Testis (tissue), 3 donors: Measurements from ENCODE around the gene ARF3. TPM values are rescaled to one million over a fixed set of nuclear protein-coding genes. Genes with fewer than 3 reads are reported as not detected.

ENCODE experiments used
- DNase-seq: peaks from one replicate; pipeline ENCODE4 v3.0.0-alpha.2; 2019
- H3K27ac ChIP-seq, 2 donors: fragments of 200-600 bp; sonication (generic); one replicate each; pipeline ENCODE4 v1.5.1; 2019
- H3K27me3 ChIP-seq: fragments of 200-600 bp; sonication (generic); one replicate; pipeline ENCODE4 v1.5.1; 2019
- H3K36me3 ChIP-seq: fragments of 200-600 bp; sonication (generic); one replicate; pipeline ENCODE4 v1.5.1; 2017; ENCODE audit warnings: low read depth; ENCODE audit errors: missing control alignments
- H3K4me1 ChIP-seq: fragments of 200-600 bp; sonication (generic); one replicate; pipeline ENCODE4 v1.5.1; 2019
- H3K4me3 ChIP-seq, 2 donors: fragments of 200-600 bp; sonication (generic); one replicate each; pipeline ENCODE4 v1.5.1; 2017 to 2019
- H3K9me3 ChIP-seq: fragments of 200-600 bp; sonication (generic); one replicate; pipeline ENCODE4 v1.5.1; 2017
- CTCF ChIP-seq, 3 experiments: fragments of 450-650 bp in 2 of 3; fragments of 200-600 bp in 1 of 3; sonication (generic) in 1 of 3; IDR thresholded peaks; one replicate each; pipeline ENCODE4 v1.5.1; 2016 to 2019; ENCODE audit warnings: antibody characterized with exemption in 3 of 3, mild to moderate bottlenecking in 2 of 3, moderate library complexity in 1 of 3
- POLR2A ChIP-seq: fragments of 450-650 bp; IDR thresholded peaks from one replicate; pipeline ENCODE4 v1.6.1; 2017; ENCODE audit warnings: antibody characterized with exemption, mild to moderate bottlenecking, moderate library complexity
- WGBS, 2 donors: methylation state at CpG; one replicate each; pipeline ENCODE4 v1.1.5; 2018; 5-methylcytosine and 5-hydroxymethylcytosine counted together
- intact Hi-C: fragments of 100-400 bp; cut with DNase I; formaldehyde crosslinking; loops from one replicate; pipeline ENCODE4 v1.15.1; 2023; ENCODE audit warnings: low total_unique reads
- polyA plus RNA-seq: library from polyadenylated mRNA; stranded (reverse); fragments of 350-450 nt; fragmentation: Illumina TruSeq; extraction: RNeasy Lipid Tissue Mini Kit (QIAGEN cat#74804); gene quantifications from one replicate; pipeline ENCODE4 v1.2.3, GENCODE V29; 2014; ENCODE audit warnings: low read depth, low replicate concordance; ENCODE audit not compliant: insufficient read depth
- total RNA-seq, 2 donors: library from RNA; depleted of rRNA; stranded (reverse); fragments of >200 nt; gene quantifications; one replicate each; pipeline ENCODE4 v1.2.3, GENCODE V29; 2016

The ARF3 gene
- total and polyA plus RNA-seq, 3 donors from 2014 or later, result 78.3 to 134 (median 92.9) TPM

GRCh38 chr12:48981757-48982157 is 24.5 kb upstream of the ARF3 start:
- Histone ChIP-seq H3K4me3 (peak overlapping the region in 1 of 2 donors; percentile 30), H3K27ac (no peak overlapping the region), H3K9me3 (no peaks in the 10 kb centered on the region), H3K4me1 (peaks cover 27% of the 10 kb centered on the region), H3K36me3 (no peaks in the 10 kb centered on the region), H3K27me3 (no peaks in the 10 kb centered on the region)
- TF ChIP-seq POLR2A (no peak), CTCF (IDR thresholded peaks at IDR 0.05) (no peak)
- 6 to 9% methylated on average over 13 of the region's 13 CpGs for WGBS, 2 donors
- no peak for DNase-seq
- intact Hi-C loops, result no loop called here

- no peak for TF ChIP-seq CTCF (IDR thresholded peaks at IDR 0.05)
- TF ChIP-seq POLR2A, result no peak
- Histone ChIP-seq H3K4me1 (peaks cover 27% of the 10 kb centered on the region), H3K36me3 (no peaks in the 10 kb centered on the region), H3K27ac (no peak overlapping the region), H3K4me3 (peak overlapping the region; percentile 15 to 30), H3K27me3 (no peaks in the 10 kb centered on the region), H3K9me3 (no peaks in the 10 kb centered on the region)
- intact Hi-C loops, result no loop called here
- WGBS, 2 donors, result 0 to 4% methylated on average over 44 to 91 of the region's 91 CpGs
- DNase-seq, result no peak
Measured at GRCh38 chr12:48980953-48981756, 23.9 kb upstream of the ARF3 start.

- no peak for DNase-seq
- Histone ChIP-seq H3K4me3 (peak overlapping the region; percentile 15 to 30), H3K27me3 (no peaks in the 10 kb centered on the region), H3K36me3 (no peaks in the 10 kb centered on the region), H3K9me3 (no peaks in the 10 kb centered on the region), H3K4me1 (peaks cover 27% of the 10 kb centered on the region), H3K27ac (no peak overlapping the region)
- TF ChIP-seq CTCF (IDR thresholded peaks at IDR 0.05) (no peak), POLR2A (no peak)
- 2 to 4% methylated on average over 16 to 45 of the region's 46 CpGs for WGBS, 2 donors
- intact Hi-C loops, result no loop called here
Measured at GRCh38 chr12:48980389-48980952, 23.2 kb upstream of the ARF3 start.

GRCh38 chr12:48979602-48980388 is 22.5 kb upstream of the ARF3 start:
- TF ChIP-seq POLR2A, result no peak
- TF ChIP-seq CTCF (IDR thresholded peaks at IDR 0.05), result no peak
- Histone ChIP-seq H3K27ac (no peak overlapping the region), H3K4me1 (peaks cover 27% of the 10 kb centered on the region), H3K9me3 (no peaks in the 10 kb centered on the region), H3K36me3 (no peaks in the 10 kb centered on the region), H3K4me3 (peak overlapping the region in 1 of 2 donors; percentile 30), H3K27me3 (no peaks in the 10 kb centered on the region)
- intact Hi-C loops, result no loop called here
- WGBS, 2 donors, result 2 to 7% methylated on average over 3 to 55 of the region's 55 CpGs
- DNase-seq, result no peak
